ENCODE results near the gene RTBDN.
"Not testable (repeated sequence)": the region's sequence is repeated elsewhere in the genome, so short reads cannot be mapped to it uniquely, and the experiment has no call there.

RTBDN gene

GRCh38 chr19:12859546-12859945 lies 25.2 kb upstream of the RTBDN start:
- DNase-seq (ENCODE audit: low read depth, low spot score) = no peak
- H3K4me3 ChIP-seq (ENCODE audit: low read length) = no peak overlapping the region

DNA sequence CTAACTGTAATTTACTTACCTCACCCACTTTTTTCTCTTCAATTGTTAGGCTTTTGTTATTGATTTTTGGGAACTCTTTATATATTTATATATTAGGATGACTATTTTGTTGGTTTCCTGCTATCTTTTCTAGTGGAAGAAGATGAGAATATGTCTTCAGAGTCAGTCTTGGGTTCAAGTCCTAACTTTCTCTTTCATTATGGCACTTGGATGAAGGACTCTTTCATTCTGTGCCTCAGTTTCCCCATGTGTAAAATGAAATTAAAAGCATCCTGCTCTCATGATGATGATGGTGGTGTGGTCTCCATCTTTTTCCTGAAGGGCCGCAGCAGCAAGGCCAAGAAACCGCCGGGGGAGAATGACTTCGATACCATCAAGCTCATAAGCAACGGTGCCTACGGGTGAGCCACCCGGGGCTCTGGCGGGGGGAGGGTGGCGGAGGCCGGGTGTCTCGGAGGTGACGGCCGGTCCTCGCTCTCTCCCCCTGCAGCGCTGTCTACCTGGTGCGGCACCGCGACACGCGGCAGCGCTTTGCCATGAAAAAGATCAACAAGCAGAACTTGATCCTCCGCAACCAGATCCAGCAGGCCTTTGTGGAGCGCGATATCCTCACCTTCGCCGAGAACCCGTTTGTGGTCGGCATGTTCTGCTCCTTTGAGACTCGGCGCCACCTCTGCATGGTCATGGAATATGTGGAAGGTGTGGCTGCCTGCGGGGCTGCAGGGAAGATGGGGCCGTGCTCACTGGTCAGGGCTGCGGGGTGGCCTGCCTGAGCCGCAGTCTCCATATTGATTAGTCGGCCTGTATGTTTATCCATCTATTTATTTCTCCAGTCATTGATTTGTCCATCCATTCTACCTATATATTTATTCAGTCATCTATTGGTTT lies 23.9 kb upstream of the RTBDN start:
- no peak for DNase-seq (ENCODE audit: low read depth, low spot score)
- no peak overlapping the region for H3K4me3 ChIP-seq (ENCODE audit: low read length)

DNA sequence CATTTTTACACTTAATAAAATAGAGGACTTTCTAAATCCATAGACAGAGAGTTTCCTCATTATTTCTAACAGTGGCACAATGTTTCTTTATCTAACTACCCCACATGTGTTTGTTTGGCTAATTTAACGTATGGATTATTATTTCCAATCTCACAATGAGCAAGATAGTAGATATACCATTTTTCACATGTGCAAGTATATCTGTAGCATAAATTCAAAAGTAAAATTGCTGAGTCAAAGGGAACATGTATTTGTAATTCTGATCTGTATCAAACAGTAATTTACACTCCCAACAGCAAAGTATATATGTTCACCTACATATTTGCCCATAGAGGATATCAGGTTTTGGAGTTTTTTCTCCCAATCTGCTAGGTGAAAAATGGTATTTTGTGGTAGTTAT lies 22.3 kb upstream of the RTBDN start:
- no peak overlapping the region for H3K4me3 ChIP-seq (ENCODE audit: low read length)
- DNase-seq (ENCODE audit: low read depth, low spot score) = no peak

GRCh38 chr19:12847159-12848139 lies 13.1 kb upstream of the RTBDN start:
- H3K4me3 ChIP-seq (ENCODE audit: low read length) = no peak overlapping the region
- no peak for DNase-seq (ENCODE audit: low read depth, low spot score)

DNA sequence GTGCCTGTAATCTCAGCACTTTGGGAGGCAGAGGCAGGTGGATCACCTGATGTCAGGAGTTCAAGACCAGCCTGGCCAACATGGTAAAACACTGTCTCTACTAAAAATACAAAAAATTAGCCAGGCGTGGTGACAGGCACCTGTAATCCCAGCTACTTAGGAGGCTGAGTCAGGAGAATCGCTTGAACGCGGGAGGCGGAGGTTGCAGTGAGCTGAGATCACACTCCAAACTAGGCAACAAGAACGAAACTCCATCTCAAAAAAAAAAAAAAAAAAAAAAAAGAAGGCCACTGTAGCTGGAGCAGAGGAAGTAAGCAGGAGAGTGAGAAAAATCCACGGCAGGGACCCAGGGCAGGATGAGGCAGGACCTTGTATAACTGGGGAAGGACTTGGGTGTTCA lies 12.2 kb upstream of the RTBDN start:
- not testable (repeated sequence) for DNase-seq (ENCODE audit: low read depth, low spot score); H3K4me3 ChIP-seq (ENCODE audit: low read length)

DNA sequence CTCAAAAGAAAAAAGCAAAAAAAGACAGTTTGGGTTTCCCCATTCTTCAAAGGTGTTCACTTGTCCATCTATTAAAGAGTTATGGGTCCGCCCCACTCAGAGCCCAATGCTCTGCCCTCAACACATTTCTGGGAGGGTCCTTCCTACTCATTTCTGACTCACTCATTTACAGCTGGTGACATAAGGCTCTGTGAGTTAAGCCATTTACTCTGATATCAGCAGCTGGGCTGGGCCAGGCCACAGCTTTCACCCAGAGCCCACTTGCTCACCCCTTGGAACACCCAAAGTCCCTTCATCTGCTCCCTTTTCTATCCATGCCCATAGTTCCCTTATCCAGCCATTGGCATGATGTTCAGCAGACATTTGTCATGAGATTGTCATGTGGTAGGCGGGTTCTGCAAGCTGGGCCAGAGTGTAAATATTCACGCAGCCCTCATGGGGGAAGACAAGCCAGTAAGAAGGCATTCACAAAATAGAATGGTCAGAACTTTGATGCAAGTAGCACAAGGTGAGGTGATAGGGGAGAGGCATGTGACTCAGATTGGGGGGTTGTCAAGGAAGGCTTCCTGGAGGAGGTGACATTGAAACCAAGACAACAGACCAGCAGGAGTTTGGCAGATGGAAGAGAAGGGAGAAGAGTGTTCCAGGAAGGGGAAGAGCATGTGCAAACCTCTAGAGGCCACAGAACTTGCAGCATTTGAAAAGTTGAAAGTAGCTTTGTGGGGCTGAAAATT lies 9.8 kb upstream of the RTBDN start:
- no peak overlapping the region for H3K4me3 ChIP-seq (ENCODE audit: low read length)
- DNase-seq (ENCODE audit: low read depth, low spot score) = no peak

GRCh38 chr19:12843328-12843727 lies 8.9 kb upstream of the RTBDN start:
- DNase-seq (ENCODE audit: low read depth, low spot score) = no peak

GRCh38 chr19:12842511-12842910 lies 8.1 kb upstream of the RTBDN start:
- DNase-seq (ENCODE audit: low read depth, low spot score) = no peak
- no peak overlapping the region for H3K4me3 ChIP-seq (ENCODE audit: low read length)

More at GRCh38 chr19:12843328-12843727, 8.9 kb upstream of the RTBDN start:
- no peak overlapping the region for H3K4me3 ChIP-seq (ENCODE audit: low read length)

DNA sequence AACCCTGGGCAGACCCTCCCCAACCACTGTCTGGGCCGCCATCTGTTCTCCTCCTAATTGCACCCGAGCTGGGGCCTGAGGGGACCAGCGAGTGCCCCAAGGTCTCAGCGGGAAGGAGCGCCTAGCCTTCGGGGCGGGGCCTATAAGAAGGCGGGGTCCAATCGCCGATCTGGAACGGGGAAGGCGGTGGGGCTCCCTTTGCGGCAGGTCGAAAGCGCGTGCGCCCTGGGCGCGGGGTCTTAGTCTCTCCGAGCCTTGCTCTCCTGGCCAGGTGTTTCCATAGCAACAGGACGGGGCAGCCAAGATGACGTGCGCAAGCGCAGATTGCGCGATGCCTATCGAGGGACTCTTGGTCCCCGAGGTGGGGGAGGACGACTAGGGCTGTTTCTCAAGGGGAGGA lies 6.7 kb upstream of the RTBDN start:
- DNase-seq (ENCODE audit: low read depth, low spot score) = no peak
- H3K4me3 ChIP-seq (ENCODE audit: low read length) = no peak overlapping the region

DNA sequence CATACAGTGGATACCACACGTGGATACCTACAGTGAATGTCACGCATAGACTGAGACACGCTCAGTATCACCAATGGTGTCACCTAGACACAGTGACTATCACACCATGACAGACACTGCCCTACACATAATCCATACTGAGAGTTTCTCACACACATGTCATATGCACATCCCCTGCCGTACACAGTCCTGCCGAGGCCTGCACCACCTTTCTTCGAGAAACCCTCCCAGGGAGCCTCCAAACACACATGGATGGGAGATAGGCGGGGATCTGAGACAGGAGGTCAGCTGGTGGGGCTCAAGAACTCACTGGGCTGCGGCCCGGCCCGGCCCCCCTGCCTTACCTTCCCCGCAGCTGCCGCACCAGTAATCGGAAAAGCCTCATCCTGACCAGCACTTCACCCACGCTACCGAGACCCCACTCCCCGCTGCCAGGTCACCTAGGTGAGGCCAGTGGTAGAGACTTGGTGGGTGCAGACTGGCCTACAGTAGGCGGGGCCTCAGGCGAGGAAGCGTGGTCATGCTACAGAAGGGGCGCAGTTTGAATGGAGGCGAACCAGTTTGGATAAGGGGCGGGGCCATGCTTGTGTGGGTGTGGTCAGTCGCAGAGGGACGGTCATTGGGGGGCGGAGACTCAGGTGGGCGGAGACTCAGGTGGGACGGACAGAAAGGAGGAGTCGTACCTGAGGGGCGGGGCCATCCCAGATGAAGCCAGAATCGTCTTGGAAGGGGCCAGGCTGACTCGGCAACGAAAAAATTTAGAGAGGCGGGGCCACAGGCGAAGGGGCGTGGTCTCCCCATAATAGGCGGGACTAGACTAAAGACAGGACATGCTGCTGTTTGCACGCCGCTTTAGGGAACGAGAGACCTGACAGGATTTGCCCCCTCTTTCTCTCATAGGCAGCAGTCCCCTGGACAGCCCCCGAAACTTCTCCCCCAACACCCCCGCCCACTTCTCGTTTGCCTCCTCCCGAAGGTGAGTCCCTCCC lies 6.0 kb upstream of the RTBDN start:
- DNase-seq (ENCODE audit: low read depth, low spot score) = no peak
- no peak overlapping the region for H3K4me3 ChIP-seq (ENCODE audit: low read length)

GRCh38 chr19:12838886-12839756 lies 4.7 kb upstream of the RTBDN start:
- DNase-seq (ENCODE audit: low read depth, low spot score) = peak; percentile 56
- H3K4me3 ChIP-seq (ENCODE audit: low read length) = peak overlapping the region; percentile 70

GRCh38 chr19:12838182-12838885 lies 4.0 kb upstream of the RTBDN start, which contains the start of gene MAST1:
TSS of gene MAST1 (plus strand) at chr19:12838515. CDS start at chr19:12838573, 58 bp downstream.
- H3K4me3 ChIP-seq (ENCODE audit: low read length) = peak within 1 kb of the TSS; percentile 70
- DNase-seq (ENCODE audit: low read depth, low spot score) = no peak

DNA sequence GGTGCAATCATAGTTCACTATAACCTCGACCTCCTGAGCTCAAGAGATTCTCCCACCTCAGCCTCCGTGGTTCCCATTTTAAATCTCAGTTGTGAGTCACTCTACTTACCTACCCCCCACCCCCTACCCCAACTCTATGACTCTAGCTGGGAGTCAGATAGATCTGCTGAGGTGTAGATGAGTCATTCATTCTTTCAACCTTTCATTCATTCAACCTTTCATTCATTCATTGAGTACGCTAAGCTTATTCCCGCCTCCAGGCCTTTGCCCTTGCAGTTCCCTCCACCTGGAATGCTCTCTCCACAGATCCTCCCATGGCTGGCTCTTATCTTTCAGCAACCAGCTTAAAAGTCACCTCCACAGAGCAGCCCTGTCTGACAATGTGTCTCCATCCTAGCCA lies 2.8 kb upstream of the RTBDN start:
- no peak for DNase-seq (ENCODE audit: low read depth, low spot score)
- no peak overlapping the region for H3K4me3 ChIP-seq (ENCODE audit: low read length)

- no peak overlapping the region for H3K4me3 ChIP-seq (ENCODE audit: low read length)
- DNase-seq (ENCODE audit: low read depth, low spot score) = no peak
These were observed 2.1 kb upstream of the RTBDN start for GRCh38 chr19:12836529-12836863.

DNA sequence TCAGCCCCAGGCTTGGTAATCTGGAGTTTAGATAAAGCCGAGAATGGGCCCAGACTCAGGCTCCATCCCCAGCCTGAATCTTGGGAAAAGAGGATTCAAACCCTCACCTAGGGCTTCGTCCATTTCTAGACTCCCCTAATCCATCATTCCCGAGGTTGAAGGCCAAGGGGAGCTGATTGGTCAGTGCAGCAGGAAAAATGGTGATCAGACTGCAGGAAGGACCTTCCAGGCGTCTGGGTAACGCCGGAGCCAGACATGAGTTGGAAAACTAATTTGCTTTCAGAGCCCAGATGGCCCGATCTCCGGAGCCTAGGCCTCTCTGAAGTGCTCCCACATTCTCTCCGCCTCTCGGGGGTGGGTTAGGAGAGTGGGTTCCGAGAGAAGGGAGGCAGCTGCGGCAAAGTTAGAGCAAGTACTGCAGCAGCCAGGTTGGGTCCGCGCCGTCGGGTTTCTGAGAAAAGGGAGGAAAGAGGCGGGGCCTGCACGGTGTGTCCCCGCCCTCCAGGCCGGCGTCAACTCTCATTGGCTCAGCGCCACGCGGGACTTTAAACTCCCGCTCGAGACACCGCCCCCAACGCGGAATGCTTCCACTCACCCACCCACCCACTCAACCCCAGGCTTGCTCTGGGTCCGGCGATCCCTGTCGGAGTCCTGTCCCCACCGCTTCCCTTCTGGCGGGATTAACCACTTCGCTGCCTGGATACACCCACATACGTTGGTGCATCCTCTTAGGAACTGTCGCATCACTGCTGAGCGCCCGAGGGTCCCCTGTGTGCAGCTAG lies 788 bp upstream of the RTBDN start:
- peak; percentile 36 for DNase-seq (ENCODE audit: low read depth, low spot score)
- no peak overlapping the region for H3K4me3 ChIP-seq (ENCODE audit: low read length)

Data from Jurkat, Clone E6-1 (cell line).